Heart left ventricle (tissue), 16 donors: ENCODE measurements around the gene H6PD. TPM values are rescaled to one million over a fixed set of nuclear protein-coding genes. Genes with fewer than 3 reads are reported as not detected.

Experiments
- ATAC-seq, 4 donors: fragments of 200-7000 bp; cut with Tn5 transposase; one replicate each; pipeline ENCODE4 v1.9.1; 2020 to 2022; ENCODE audit warnings: moderate library complexity in 4 of 4, mild to moderate bottlenecking in 3 of 4, moderate number of reproducible peaks in 1 of 4
- DNase-seq, 5 donors: peaks; one replicate each; pipeline ENCODE4 v3.0.0-alpha.2; 2020
- H3K27ac ChIP-seq, 12 donors: fragments of 200-600 bp; sonication (generic) in 4 of 12; one replicate each; pipeline versions ENCODE4 v1.5.0 to v1.8.0; 2016 to 2022; ENCODE audit warnings: mild to moderate bottlenecking in 2 of 12
- H3K27me3 ChIP-seq, 9 donors: fragments of 200-600 bp; sonication (generic) in 2 of 9; one replicate each; pipeline versions ENCODE4 v1.5.1 to v1.8.0; 2016 to 2022; ENCODE audit warnings: mild to moderate bottlenecking in 3 of 9
- H3K36me3 ChIP-seq, 9 donors: fragments of 200-600 bp; sonication (generic) in 2 of 9; one replicate each; pipeline versions ENCODE4 v1.5.0 to v1.8.0; 2018 to 2022; ENCODE audit warnings: mild to moderate bottlenecking in 2 of 9
- H3K4me1 ChIP-seq, 12 donors: fragments of 200-600 bp; sonication (generic) in 4 of 12; one replicate each; pipeline versions ENCODE4 v1.5.0 to v1.8.0; 2016 to 2022; ENCODE audit warnings: mild to moderate bottlenecking in 3 of 12
- H3K4me3 ChIP-seq, 12 donors: fragments of 200-600 bp; sonication (generic) in 4 of 12; one replicate each; pipeline versions ENCODE4 v1.5.0 to v1.8.0; 2017 to 2022; ENCODE audit warnings: mild to moderate bottlenecking in 9 of 12, moderate library complexity in 4 of 12
- H3K9me3 ChIP-seq, 12 donors: fragments of 200-600 bp; sonication (generic) in 4 of 12; one replicate each; pipeline versions ENCODE4 v1.5.0 to v1.8.0; 2016 to 2022; ENCODE audit warnings: mild to moderate bottlenecking in 1 of 12
- POLR2A ChIP-seq, 2 donors: fragments of 450-650 bp; IDR thresholded peaks; one replicate each; pipeline ENCODE4 v1.6.1; 2017; ENCODE audit warnings: antibody characterized with exemption in 2 of 2, mild to moderate bottlenecking in 2 of 2, moderate library complexity in 2 of 2
- whole genome bisulfite sequencing, 4 donors: extraction: QIAGEN DNeasy Blood & Tissue Kit in 2 of 4; methylation state at CpG; one replicate each; pipeline versions ENCODE4 v1.1.5 to v1.1.7; 2013 to 2018; 5-methylcytosine and 5-hydroxymethylcytosine counted together
- intact Hi-C, 10 donors: fragments of 100-400 bp; cut with DNase I; formaldehyde crosslinking; loops; one replicate each; pipeline versions ENCODE4 v1.11.1 to v1.14.2; 2022
- polyA plus RNA-seq, 2 donors: library from polyadenylated mRNA; stranded (reverse); fragments of 200-250 nt; gene quantifications; one replicate each; pipeline ENCODE4 v1.2.3, GENCODE V29; 2013
- total RNA-seq, 9 donors: library from RNA; depleted of rRNA in 2 of 9; stranded (reverse); fragments of >200 nt in 2 of 9; fragmentation: NEBNext Ultra II Directional in 3 of 9; extraction: Animal tissue kit (Norgen Biotek cat#: 25700) in 3 of 9; gene quantifications; one replicate each; pipeline versions ENCODE4 v1.1.0 to v1.2.4, GENCODE V29; 2016 to 2023
- TF ChIP-seq, protein P1 (sequence below), 12 donors: fragments of 200-600 bp; sonication (generic) in 4 of 12; IDR thresholded peaks; one replicate each; pipeline versions ENCODE4 v1.5.0 to v1.8.0; 2018 to 2022; ENCODE audit warnings: antibody characterized with exemption in 12 of 12, mild to moderate bottlenecking in 5 of 12
- donor health status: ischemic (EF 13 %, LVEDD 7.1; RV severe dilation, severe dysfunction).
- donor health status: healthy with polysubstance abuse.
- donor health status: DM: no; HTN: yes; CAD: no.
- donor health status: DM: no; HTN: no; CAD: no.
- donor health status: ischemic (EF 25% LVEDD 6.9; RV normal size, moderate dysfunction).
- donor health status: ischemic (EF 25% LVEDD 5.7; RV mildly dilated, moderate dysfunction).
- donor health status: healthy.
- donor health status: DM: yes; HTN: yes; CAD: no.
- donor health status: ischemic (EF 35%, LVEDD 5.7; RV mildly dilated, moderate dysfunction).
- donor health status: nonischemic (EF 11% LVEDD 7.7; RV severe dilation, severe dysfunction).
- donor health status: DM: yes; HTN: yes; CAD: no.
- donor health status: PGD.
- donor health status: ischemic (EF 29% LVEDD 5.4; RV normal size, mild dysfunction).
- donor health status: nonischemic (EF 23%, LVEDD 6.1; RV moderate dilation, normal function).

Gene H6PD
- total and polyA plus RNA-seq, 11 donors: 11.0 to 54.5 (median 26.4) TPM

GRCh38 chr1:9306006-9306405 is 71.4 kb downstream of the H6PD start:
- H3K27me3 ChIP-seq: no peaks in the 10 kb centered on the region
- WGBS, 4 donors: 91 to 96% (median 92%) methylated on average over 6 to 14 of the region's 14 CpGs
- peaks cover 4 to 45% (median 24%) of the 10 kb centered on the region in 12 donors for H3K4me1 ChIP-seq
- DNase-seq (peak in 1 of 5 donors; percentile 56), ATAC-seq (no peak)
- no peaks in the 10 kb centered on the region for H3K36me3 ChIP-seq
- TF ChIP-seq, protein P1, sequence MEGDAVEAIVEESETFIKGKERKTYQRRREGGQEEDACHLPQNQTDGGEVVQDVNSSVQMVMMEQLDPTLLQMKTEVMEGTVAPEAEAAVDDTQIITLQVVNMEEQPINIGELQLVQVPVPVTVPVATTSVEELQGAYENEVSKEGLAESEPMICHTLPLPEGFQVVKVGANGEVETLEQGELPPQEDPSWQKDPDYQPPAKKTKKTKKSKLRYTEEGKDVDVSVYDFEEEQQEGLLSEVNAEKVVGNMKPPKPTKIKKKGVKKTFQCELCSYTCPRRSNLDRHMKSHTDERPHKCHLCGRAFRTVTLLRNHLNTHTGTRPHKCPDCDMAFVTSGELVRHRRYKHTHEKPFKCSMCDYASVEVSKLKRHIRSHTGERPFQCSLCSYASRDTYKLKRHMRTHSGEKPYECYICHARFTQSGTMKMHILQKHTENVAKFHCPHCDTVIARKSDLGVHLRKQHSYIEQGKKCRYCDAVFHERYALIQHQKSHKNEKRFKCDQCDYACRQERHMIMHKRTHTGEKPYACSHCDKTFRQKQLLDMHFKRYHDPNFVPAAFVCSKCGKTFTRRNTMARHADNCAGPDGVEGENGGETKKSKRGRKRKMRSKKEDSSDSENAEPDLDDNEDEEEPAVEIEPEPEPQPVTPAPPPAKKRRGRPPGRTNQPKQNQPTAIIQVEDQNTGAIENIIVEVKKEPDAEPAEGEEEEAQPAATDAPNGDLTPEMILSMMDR (IDR thresholded peaks at IDR 0.05): no peak
- no peak for TF ChIP-seq POLR2A (IDR thresholded peaks at IDR 0.05)
- no peaks in the 10 kb centered on the region for H3K9me3 ChIP-seq
- intact Hi-C loops: loop anchor here in 1 of 10 donors (5.0 kb wide), 1 partner anchor 71 kb away; no protein-coding TSS in a partner anchor
- no peak overlapping the region for H3K27ac ChIP-seq
- no peak overlapping the region for H3K4me3 ChIP-seq

GRCh38 chr1:9307303-9307702 is 72.7 kb downstream of the H6PD start:
- Histone ChIP-seq H3K27ac (no peak overlapping the region), H3K27me3 (no peaks in the 10 kb centered on the region), H3K4me1 (peaks cover 4 to 50% (median 19%) of the 10 kb centered on the region in 12 donors), H3K9me3 (no peaks in the 10 kb centered on the region), H3K36me3 (no peaks in the 10 kb centered on the region), H3K4me3 (no peak overlapping the region)
- no peak for DNase-seq
- 93 to 94% (median 94%) methylated on average over 10 of the region's 10 CpGs for WGBS, 4 donors
- intact Hi-C loops: loop anchor here in 1 of 10 donors (5.0 kb wide), 1 partner anchor 70 kb away; no protein-coding TSS in a partner anchor
- no peak for ATAC-seq
- TF ChIP-seq, protein P1 (IDR thresholded peaks at IDR 0.05): no peak
- no peak for TF ChIP-seq POLR2A (IDR thresholded peaks at IDR 0.05)

DNA sequence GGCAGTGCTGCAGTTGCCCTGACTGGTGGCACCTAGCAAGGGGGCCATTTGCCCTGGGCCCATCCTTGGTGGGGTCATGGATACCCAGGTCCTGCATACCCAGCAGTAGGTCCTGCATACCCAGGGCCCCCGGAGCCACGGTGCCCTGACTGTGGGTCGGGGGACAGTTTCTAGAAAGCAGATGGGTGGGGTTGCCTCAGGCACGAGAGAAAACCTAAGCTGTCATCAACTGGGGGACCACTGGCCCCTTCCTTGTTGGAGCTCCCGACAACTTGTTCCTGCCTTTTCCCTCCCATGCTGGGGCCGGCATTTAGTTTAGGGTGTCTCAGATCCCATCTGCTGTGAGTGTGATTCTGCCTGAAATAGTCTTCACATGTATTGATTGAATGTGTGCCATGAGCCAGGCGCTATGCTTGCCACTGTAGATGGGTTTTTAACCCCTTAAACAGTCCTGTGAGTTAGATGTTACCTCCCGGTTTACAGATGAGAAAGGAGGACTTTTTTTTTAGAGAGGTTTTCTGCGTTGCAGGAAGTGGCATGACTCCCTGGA is 73.7 kb downstream of the H6PD start:
- DNase-seq (peak in 1 of 5 donors; percentile 24), ATAC-seq (no peak)
- no peaks in the 10 kb centered on the region for H3K36me3 ChIP-seq
- TF ChIP-seq, protein P1 (IDR thresholded peaks at IDR 0.05): no peak
- no peak for TF ChIP-seq POLR2A (IDR thresholded peaks at IDR 0.05)
- no peaks in the 10 kb centered on the region for H3K27me3 ChIP-seq
- no peak overlapping the region for H3K4me3 ChIP-seq
- H3K27ac ChIP-seq: peak overlapping the region in 1 of 12 donors; percentile 25
- 89 to 91% (median 90%) methylated on average over 6 to 9 of the region's 9 CpGs for WGBS, 4 donors
- intact Hi-C loops: loop anchor here in 1 of 10 donors (5.0 kb wide), 1 partner anchor 69 kb away; no protein-coding TSS in a partner anchor
- H3K4me1 ChIP-seq: peaks cover 2 to 40% (median 10%) of the 10 kb centered on the region in 12 donors
- H3K9me3 ChIP-seq: no peaks in the 10 kb centered on the region

GRCh38 chr1:9309080-9309479 is 74.5 kb downstream of the H6PD start:
- peak in 1 of 5 donors; percentile 4 for DNase-seq
- WGBS, 4 donors: 91 to 96% (median 93%) methylated on average over 8 of the region's 8 CpGs
- Histone ChIP-seq H3K9me3 (no peaks in the 10 kb centered on the region), H3K36me3 (no peaks in the 10 kb centered on the region), H3K4me1 (peaks cover 0 to 32% (median 4%) of the 10 kb centered on the region in 12 donors), H3K4me3 (no peak overlapping the region), H3K27me3 (no peaks in the 10 kb centered on the region), H3K27ac (no peak overlapping the region)
- TF ChIP-seq, protein P1 (IDR thresholded peaks at IDR 0.05): no peak
- TF ChIP-seq POLR2A (IDR thresholded peaks at IDR 0.05): no peak
- no peak for ATAC-seq
- intact Hi-C loops: loop anchor here in 1 of 10 donors (5.0 kb wide), 1 partner anchor 68 kb away; no protein-coding TSS in a partner anchor
